Glutamatergic neuron (in vitro differentiated cells): Measurements from ENCODE around the gene MON1A. TPM values are rescaled to one million over a fixed set of nuclear protein-coding genes. Genes with fewer than 3 reads are reported as not detected.

ENCODE experiments used
- DNase-seq: peaks from one replicate; pipeline ENCODE4 v3.0.0; 2022
- H3K27ac Mint-ChIP-seq: one replicate; pipeline ENCODE4 v1.8.0; 2020; ENCODE audit warnings: mild to moderate bottlenecking, mixed read lengths, inconsistent platforms; ENCODE audit not compliant: unreplicated experiment
- H3K27me3 Mint-ChIP-seq: one replicate; pipeline ENCODE4 v1.8.0; 2020; ENCODE audit warnings: mild to moderate bottlenecking, moderate library complexity, mixed read lengths, inconsistent platforms; ENCODE audit not compliant: unreplicated experiment
- H3K36me3 Mint-ChIP-seq: one replicate; pipeline ENCODE4 v1.8.0; 2020; ENCODE audit warnings: mild to moderate bottlenecking, mixed read lengths, inconsistent platforms; ENCODE audit not compliant: unreplicated experiment
- H3K4me1 Mint-ChIP-seq: one replicate; pipeline ENCODE4 v1.8.0; 2020; ENCODE audit warnings: mild to moderate bottlenecking, low read depth, mixed read lengths, inconsistent platforms; ENCODE audit not compliant: unreplicated experiment
- H3K4me3 Mint-ChIP-seq: one replicate; pipeline ENCODE4 v1.8.0; 2020; ENCODE audit warnings: mild to moderate bottlenecking, mixed read lengths, inconsistent platforms; ENCODE audit not compliant: unreplicated experiment
- H3K9me3 Mint-ChIP-seq: one replicate; pipeline ENCODE4 v1.8.0; 2020; ENCODE audit warnings: mild to moderate bottlenecking, moderate library complexity, mixed read lengths, inconsistent platforms; ENCODE audit not compliant: unreplicated experiment
- total RNA-seq: library from RNA; stranded (reverse); fragmentation: NEBNext Ultra II Directional; extraction: Animal tissue kit (Norgen Biotek cat#: 25700); gene quantifications from one replicate; pipeline ENCODE4 v1.2.1, GENCODE V29; 2021; ENCODE audit not compliant: unreplicated experiment
- TF ChIP-seq, protein P1 (sequence below): fragments of 200-600 bp; sonication (generic); IDR thresholded peaks from one replicate; pipeline ENCODE4 v1.5.0; 2021; ENCODE audit not compliant: partially characterized antibody, unreplicated experiment

MON1A gene
- total RNA-seq, 1 donor from 2014 or later: 15.4 TPM

DNA sequence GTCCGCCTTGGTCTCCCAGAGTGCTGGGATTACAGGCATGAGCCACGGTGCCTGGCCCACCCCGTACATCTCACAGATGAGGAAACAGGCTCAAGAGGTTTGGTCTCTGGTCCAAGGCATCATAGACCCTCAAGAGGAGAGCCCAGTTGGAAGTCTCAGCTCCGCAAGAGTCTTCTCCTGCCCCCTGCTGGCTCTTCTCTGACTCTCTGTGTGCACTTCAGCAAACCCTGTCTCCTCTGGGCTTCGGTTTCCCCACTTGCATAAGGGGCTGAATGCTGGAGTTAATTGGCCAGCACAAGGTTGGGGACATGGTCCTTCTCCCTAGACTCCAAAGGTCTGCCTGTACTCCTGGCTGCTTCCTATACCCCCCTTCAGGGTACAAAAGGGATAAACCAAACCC, 29.8 kb downstream of the MON1A start:
- H3K27me3 Mint-ChIP-seq: peaks cover 5% of the 10 kb centered on the region
- peaks cover 4% of the 10 kb centered on the region for H3K4me1 Mint-ChIP-seq
- H3K4me3 Mint-ChIP-seq: no peak overlapping the region
- H3K9me3 Mint-ChIP-seq: no peaks in the 10 kb centered on the region
- no peak overlapping the region for H3K27ac Mint-ChIP-seq
- TF ChIP-seq, protein P1, sequence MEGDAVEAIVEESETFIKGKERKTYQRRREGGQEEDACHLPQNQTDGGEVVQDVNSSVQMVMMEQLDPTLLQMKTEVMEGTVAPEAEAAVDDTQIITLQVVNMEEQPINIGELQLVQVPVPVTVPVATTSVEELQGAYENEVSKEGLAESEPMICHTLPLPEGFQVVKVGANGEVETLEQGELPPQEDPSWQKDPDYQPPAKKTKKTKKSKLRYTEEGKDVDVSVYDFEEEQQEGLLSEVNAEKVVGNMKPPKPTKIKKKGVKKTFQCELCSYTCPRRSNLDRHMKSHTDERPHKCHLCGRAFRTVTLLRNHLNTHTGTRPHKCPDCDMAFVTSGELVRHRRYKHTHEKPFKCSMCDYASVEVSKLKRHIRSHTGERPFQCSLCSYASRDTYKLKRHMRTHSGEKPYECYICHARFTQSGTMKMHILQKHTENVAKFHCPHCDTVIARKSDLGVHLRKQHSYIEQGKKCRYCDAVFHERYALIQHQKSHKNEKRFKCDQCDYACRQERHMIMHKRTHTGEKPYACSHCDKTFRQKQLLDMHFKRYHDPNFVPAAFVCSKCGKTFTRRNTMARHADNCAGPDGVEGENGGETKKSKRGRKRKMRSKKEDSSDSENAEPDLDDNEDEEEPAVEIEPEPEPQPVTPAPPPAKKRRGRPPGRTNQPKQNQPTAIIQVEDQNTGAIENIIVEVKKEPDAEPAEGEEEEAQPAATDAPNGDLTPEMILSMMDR: peak; percentile 50
- DNase-seq: peak; percentile 57
- no peaks in the 10 kb centered on the region for H3K36me3 Mint-ChIP-seq

GRCh38 chr3:49898991-49899390, 30.6 kb downstream of the MON1A start:
- no peaks in the 10 kb centered on the region for H3K9me3 Mint-ChIP-seq
- peaks cover 3% of the 10 kb centered on the region for H3K4me1 Mint-ChIP-seq
- TF ChIP-seq, protein P1: no peak
- H3K27ac Mint-ChIP-seq: no peak overlapping the region
- peaks cover 4% of the 10 kb centered on the region for H3K27me3 Mint-ChIP-seq
- DNase-seq: no peak
- no peaks in the 10 kb centered on the region for H3K36me3 Mint-ChIP-seq
- no peak overlapping the region for H3K4me3 Mint-ChIP-seq

- Mint-ChIP-seq H3K4me3 (no peak overlapping the region), H3K27ac (no peak overlapping the region), H3K36me3 (no peaks in the 10 kb centered on the region), H3K9me3 (peaks cover 1% of the 10 kb centered on the region), H3K27me3 (peaks cover 2% of the 10 kb centered on the region), H3K4me1 (no peaks in the 10 kb centered on the region)
- DNase-seq: no peak
- TF ChIP-seq, protein P1: no peak
Observed at GRCh38 chr3:49896345-49896744, 33.3 kb downstream of the MON1A start.

DNA sequence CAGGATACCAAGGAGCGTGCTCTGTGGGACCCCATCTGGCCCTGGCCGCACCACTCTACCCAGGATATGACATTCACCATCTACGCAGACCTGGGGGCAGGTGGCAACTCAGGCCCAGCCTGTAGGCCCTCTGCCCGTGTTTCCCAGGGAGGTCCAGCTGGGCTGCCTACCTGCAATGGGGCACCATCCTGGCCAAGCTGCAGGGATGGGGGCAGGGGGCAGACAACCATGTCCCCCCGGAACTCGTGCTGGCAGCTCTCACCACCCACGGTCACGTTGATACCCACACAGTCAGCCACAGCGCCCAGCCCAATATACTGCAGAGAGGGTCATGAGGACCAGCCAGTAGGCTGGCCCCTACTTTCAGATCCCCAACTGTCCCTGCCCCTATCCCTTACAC, 33.8 kb downstream of the MON1A start:
- Mint-ChIP-seq H3K27ac (no peak overlapping the region), H3K9me3 (peaks cover 1% of the 10 kb centered on the region), H3K27me3 (peaks cover 2% of the 10 kb centered on the region), H3K4me1 (no peaks in the 10 kb centered on the region), H3K36me3 (no peaks in the 10 kb centered on the region), H3K4me3 (no peak overlapping the region)
- TF ChIP-seq, protein P1: no peak
- DNase-seq: no peak

DNA sequence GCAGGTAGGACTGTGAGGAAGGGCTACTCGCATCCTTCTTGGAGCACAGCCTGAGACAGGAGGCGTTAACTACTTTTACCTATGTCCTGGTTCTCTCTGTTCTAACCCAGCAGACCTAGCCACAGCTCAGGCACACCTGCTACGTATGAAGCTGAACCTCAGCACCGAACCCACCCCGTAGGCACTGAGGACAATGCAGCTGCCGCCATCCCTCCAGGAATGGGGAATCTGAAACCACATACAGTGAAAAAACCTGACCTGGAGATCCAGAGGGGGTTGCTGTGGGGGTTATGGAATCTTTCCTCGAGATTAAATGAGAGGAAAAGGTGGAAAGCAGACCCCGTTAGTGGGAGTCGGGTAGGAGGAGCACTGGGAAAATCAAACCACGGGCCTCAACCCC, 40.3 kb downstream of the MON1A start:
- DNase-seq: no peak
- TF ChIP-seq, protein P1: no peak
- Mint-ChIP-seq H3K4me3 (no peak overlapping the region), H3K27me3 (peaks cover 3% of the 10 kb centered on the region), H3K9me3 (peaks cover 5% of the 10 kb centered on the region), H3K27ac (no peak overlapping the region), H3K4me1 (peaks cover 13% of the 10 kb centered on the region), H3K36me3 (no peaks in the 10 kb centered on the region)
